ENCODE results near the gene ABO. TPM values are rescaled to one million over a fixed set of nuclear protein-coding genes. Genes with fewer than 3 reads are reported as not detected.
A peak's percentile ranks its signal among the peaks of the same experiment; 100 is the strongest.

ABO gene
- total and polyA plus RNA-seq, 4 donors = 0.08 to 0.75 (median 0.10) TPM; not detected in 1

GRCh38 chr9:133274236-133275104 is 531 bp downstream of the ABO start:
- H3K9ac ChIP-seq (ENCODE audit: low read depth in 1 of 2, low read length in 2 of 2) = no peak overlapping the region
- 34% methylated on average over 60 of the region's 60 CpGs for WGBS

GRCh38 chr9:133273819-133274218 is 1.2 kb downstream of the ABO start:
- DNase-seq (ENCODE audit: low spot score) = no peak
- H3K9ac ChIP-seq (ENCODE audit: low read depth in 1 of 2, low read length in 2 of 2) = no peak overlapping the region
- H3K36me3 ChIP-seq (ENCODE audit: control insufficient read depth in 4 of 4, insufficient read depth in 3 of 4, low read depth in 1 of 4, low read length in 3 of 4) = no peaks in the 10 kb centered on the region
- TF ChIP-seq RXRA (IDR thresholded peaks at IDR 0.05) (no peak), NR2F2 (IDR thresholded peaks at IDR 0.05) (no peak), EGR1 (IDR thresholded peaks at IDR 0.05; ENCODE audit: low read depth in 2 of 2) (no peak), REST (IDR thresholded peaks at IDR 0.05) (no peak), SP1 (IDR thresholded peaks at IDR 0.05) (no peak), HNF4G (IDR thresholded peaks at IDR 0.05) (no peak), GABPA (IDR thresholded peaks at IDR 0.05 in 1 of 2, conservative IDR thresholded peaks at IDR 0.05 in 1 of 2) (no peak), MAX (IDR thresholded peaks at IDR 0.05) (no peak), FOXA1 (IDR thresholded peaks at IDR 0.05) (no peak), YY1 (IDR thresholded peaks at IDR 0.05) (no peak), RAD21 (IDR thresholded peaks at IDR 0.05) (no peak)
- TF ChIP-seq, protein P1, sequence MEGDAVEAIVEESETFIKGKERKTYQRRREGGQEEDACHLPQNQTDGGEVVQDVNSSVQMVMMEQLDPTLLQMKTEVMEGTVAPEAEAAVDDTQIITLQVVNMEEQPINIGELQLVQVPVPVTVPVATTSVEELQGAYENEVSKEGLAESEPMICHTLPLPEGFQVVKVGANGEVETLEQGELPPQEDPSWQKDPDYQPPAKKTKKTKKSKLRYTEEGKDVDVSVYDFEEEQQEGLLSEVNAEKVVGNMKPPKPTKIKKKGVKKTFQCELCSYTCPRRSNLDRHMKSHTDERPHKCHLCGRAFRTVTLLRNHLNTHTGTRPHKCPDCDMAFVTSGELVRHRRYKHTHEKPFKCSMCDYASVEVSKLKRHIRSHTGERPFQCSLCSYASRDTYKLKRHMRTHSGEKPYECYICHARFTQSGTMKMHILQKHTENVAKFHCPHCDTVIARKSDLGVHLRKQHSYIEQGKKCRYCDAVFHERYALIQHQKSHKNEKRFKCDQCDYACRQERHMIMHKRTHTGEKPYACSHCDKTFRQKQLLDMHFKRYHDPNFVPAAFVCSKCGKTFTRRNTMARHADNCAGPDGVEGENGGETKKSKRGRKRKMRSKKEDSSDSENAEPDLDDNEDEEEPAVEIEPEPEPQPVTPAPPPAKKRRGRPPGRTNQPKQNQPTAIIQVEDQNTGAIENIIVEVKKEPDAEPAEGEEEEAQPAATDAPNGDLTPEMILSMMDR (IDR thresholded peaks at IDR 0.05; ENCODE audit: low read depth, low read length, missing input control) = no peak
- TF ChIP-seq, protein P2, sequence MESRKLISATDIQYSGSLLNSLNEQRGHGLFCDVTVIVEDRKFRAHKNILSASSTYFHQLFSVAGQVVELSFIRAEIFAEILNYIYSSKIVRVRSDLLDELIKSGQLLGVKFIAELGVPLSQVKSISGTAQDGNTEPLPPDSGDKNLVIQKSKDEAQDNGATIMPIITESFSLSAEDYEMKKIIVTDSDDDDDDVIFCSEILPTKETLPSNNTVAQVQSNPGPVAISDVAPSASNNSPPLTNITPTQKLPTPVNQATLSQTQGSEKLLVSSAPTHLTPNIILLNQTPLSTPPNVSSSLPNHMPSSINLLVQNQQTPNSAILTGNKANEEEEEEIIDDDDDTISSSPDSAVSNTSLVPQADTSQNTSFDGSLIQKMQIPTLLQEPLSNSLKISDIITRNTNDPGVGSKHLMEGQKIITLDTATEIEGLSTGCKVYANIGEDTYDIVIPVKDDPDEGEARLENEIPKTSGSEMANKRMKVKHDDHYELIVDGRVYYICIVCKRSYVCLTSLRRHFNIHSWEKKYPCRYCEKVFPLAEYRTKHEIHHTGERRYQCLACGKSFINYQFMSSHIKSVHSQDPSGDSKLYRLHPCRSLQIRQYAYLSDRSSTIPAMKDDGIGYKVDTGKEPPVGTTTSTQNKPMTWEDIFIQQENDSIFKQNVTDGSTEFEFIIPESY (IDR thresholded peaks at IDR 0.05) = no peak
- WGBS = 76% methylated on average over 11 of the region's 11 CpGs
- peaks cover 0 to 9% (median 4%) of the 10 kb centered on the region in 4 donors for H3K27me3 ChIP-seq (ENCODE audit: control insufficient read depth in 4 of 4, insufficient read depth in 4 of 4, low read length in 3 of 4)
- no peak overlapping the region for H3K27ac ChIP-seq (ENCODE audit: low read depth in 1 of 2, low read length in 2 of 2)
- no peaks in the 10 kb centered on the region for H3K9me3 ChIP-seq (ENCODE audit: control insufficient read depth in 4 of 4, low read length in 3 of 4)
- H3K4me3 ChIP-seq (ENCODE audit: low read depth in 1 of 3, low read length in 3 of 3) = no peak overlapping the region
- H3K4me1 ChIP-seq (ENCODE audit: control insufficient read depth in 4 of 4, insufficient read depth in 4 of 4, low read length in 3 of 4) = peaks cover 0 to 5% (median 1%) of the 10 kb centered on the region in 4 donors

More at GRCh38 chr9:133274236-133275104, 531 bp downstream of the ABO start:
- DNase-seq (ENCODE audit: low spot score) = no peak
- H3K27ac ChIP-seq (ENCODE audit: low read depth in 1 of 2, low read length in 2 of 2) = no peak overlapping the region
- peak overlapping the region in 1 of 3 donors; percentile 26 for H3K4me3 ChIP-seq (ENCODE audit: low read depth in 1 of 3, low read length in 3 of 3)
- H3K9me3 ChIP-seq (ENCODE audit: control insufficient read depth in 4 of 4, low read length in 3 of 4) = no peaks in the 10 kb centered on the region
- TF ChIP-seq JUND (IDR thresholded peaks at IDR 0.05) (no peak), FOXA1 (IDR thresholded peaks at IDR 0.05) (no peak), HNF4A (conservative IDR thresholded peaks at IDR 0.05) (no peak), NR2F2 (IDR thresholded peaks at IDR 0.05) (no peak), MAX (IDR thresholded peaks at IDR 0.05) (no peak), RAD21 (IDR thresholded peaks at IDR 0.05) (no peak)
- peaks cover 0 to 9% (median 4%) of the 10 kb centered on the region in 4 donors for H3K27me3 ChIP-seq (ENCODE audit: control insufficient read depth in 4 of 4, insufficient read depth in 4 of 4, low read length in 3 of 4)
- H3K36me3 ChIP-seq (ENCODE audit: control insufficient read depth in 4 of 4, insufficient read depth in 3 of 4, low read depth in 1 of 4, low read length in 3 of 4) = no peaks in the 10 kb centered on the region
- peaks cover 0 to 5% (median 1%) of the 10 kb centered on the region in 4 donors for H3K4me1 ChIP-seq (ENCODE audit: control insufficient read depth in 4 of 4, insufficient read depth in 4 of 4, low read length in 3 of 4)
